CD4-positive, alpha-beta T cell treated with Interleukin-17A for 1 hour (primary cell): Measurements from ENCODE around the gene IL2.

ENCODE experiments used
- DNase-seq: peaks from one replicate; pipeline ENCODE4 v3.0.0-alpha.2; 2020

IL2 gene

DNA sequence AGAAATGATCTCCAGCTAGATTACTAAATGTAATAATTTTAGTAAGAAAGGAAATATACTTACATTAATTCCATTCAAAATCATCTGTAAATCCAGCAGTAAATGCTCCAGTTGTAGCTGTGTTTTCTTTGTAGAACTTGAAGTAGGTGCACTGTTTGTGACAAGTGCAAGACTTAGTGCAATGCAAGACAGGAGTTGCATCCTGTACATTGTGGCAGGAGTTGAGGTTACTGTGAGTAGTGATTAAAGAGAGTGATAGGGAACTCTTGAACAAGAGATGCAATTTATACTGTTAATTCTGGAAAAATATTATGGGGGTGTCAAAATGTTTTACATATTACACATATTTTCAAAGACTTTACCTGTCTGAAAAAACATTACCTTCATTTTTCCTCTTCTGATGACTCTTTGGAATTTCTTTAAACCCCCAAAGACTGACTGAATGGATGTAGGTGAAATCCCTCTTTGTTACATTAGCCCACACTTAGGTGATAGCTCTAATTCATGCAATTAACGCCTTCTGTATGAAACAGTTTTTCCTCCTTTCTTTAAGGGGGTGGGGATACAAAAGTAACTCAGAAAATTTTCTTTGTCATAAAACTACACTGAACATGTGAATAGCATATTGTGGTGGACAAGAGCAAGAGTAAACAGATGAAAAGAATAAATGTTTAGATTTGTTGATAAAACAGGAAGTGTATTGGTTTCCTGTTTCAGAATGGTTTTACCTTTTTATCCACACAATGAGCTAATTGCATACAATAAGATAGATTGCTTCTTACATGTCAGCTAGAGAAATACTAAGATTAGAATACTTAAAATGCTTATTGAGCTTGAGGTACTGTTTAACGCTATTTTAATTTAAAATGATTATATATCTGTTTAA, at the start of gene IL2:
IL2 (minus strand) TSS at position 495 of the 886 bp plus-strand sequence; CDS start at position 210, 285 bp downstream.
- DNase-seq: peak; percentile 39

DNA sequence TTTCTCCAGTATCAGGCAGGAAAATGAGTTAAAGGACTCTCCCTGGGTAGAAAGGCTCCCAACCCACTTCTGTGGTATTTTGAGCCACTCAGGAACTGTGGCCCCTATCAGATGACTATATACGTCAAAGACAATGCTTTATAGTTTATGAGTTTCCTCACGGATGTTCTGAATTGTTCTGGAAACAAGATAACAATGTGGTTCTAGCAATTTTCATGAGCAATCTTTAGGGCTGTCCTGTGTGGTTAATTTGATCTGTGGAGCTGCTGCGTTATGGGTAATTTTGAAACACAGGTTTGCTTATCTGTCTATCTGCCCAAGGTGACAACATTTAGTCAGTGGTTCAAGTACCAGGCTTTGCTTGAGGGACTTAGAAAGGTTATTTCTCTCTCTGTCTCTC, 46.7 kb upstream of the IL2 start:
- peak; percentile 23 for DNase-seq

DNA sequence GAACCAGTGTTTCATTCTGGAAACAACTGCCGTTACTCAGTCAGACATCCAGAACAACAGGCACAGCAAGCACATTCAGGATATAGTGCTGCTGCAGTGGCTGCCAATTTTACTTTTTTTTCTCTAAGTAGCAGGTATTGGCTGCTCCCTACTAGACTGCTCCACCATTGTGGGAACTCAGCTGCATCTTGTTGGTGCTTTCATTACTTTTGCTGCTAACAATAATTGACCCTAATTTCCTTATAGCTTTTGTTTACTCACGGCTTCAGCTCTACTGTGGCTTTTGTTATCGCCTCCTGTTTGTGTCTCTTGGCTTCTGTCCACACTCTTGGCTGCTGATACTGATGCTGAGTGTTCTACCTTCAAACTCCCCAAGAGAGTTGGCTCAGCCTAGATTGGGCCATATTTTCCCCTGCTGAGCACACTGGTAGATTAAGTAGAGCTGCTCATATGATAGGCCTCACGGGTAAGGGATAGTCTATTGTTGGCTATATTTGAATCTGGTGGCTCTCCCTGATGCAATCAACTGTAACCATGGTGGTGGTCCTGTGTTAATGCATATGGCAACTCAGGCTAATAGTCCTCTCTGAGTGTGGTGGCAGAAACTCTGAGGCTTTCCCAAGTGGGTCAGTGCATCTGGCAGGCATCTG, 44.5 kb upstream of the IL2 start:
- no peak for DNase-seq

DNA sequence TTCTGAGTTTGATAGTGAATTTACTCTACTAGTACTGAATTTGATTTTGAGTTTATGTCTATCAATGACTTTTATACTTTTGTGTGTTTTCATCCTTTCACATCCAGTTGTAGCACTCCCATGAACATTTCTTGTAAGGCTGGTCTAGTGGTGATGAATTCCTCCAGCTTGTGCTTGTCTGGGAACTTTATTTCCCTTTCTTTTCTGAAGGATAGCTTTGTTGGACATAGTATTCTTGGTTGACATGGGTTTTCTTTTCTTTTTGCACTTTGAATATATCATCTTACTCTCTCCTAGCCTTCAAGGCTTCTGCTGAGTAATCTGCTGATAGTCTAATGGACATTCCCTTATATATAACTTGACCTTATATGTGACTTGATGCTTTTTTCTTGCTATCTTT, 32.5 kb upstream of the IL2 start:
- no peak for DNase-seq

DNA sequence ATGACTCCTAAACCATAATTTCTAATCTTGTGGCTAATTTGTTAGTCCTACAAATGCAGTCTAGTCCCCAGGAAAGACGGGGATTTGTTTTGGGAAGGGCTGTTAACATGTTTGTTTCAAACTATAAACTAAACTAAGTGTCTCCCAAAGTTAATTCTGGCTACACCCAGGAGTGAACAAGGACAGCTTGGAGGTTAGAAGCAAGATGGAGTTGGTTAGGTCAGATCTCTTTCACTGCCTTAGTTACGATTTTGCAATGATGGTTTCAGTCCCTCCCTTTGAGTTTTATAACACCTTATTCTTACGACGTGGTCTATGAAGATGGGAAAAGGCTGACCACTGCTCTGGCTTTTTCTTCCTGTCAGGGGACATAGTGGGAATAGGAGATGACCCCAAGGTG, 27.0 kb upstream of the IL2 start:
- DNase-seq: no peak

DNA sequence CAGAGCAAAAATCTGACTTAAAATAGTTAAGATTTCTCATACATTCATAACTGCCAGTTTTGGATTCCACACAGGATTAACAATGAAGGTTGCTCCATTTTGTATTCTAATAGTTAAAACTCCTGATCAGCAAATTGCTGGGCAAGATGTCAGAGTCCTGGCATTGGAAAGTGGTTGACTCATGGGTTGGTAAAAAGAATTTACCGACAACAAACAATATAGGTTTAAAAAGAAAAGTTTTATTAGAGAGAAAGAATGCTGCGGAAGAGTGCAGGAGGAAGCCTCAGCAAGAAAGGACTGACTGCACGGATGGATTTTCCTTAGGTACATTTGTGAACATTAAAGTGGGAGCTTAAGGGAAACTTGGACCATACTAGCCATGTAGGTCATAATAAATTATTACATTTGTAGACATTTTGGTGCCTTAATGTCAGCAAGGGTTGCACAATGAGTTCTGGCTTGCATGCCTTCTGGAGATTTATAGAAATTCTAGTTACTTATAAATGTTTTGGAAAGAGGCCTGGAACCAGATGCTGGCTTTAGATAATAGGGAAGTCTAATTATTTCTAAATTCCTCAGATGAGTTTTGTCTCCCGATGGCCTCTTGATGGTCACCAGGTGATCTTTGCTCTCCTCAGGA, 25.4 kb upstream of the IL2 start:
- no peak for DNase-seq

DNA sequence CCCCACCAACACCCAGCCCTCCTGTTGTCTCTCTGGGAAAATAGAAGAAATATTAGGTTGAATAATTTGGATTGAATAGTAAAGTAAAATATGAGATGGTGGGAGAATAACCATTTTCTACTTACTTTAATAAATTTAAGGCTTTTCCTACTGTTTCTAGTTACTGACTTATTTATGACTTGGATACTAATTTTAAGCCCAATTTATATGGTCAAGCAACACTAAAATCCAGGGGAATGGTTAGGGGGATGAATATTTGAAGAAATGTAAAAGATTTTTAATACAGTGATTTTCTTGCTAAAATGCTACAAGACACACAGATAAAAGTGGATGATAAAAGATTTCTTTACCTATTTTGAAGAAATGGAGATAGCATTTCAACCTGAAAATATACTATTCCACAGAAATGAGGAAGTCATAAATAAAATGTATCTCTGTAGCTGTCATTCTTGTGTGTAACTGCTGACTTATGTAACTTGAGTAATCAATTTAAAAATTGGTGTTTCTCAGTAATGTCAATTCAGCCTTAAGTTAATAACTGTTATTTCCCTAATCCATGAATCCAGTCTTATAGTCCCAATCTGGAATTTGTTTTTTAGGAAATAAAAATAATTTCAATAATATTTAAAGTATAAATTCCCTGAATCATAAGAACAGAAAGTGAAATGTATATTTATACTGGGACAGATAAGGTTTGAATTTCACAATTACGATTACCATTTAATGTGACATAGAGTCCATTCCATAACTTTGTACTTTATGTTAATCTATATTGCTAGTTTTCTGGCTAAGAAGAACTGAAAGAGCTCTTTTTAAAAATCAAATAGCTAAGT, 24.3 kb upstream of the IL2 start:
- no peak for DNase-seq

DNA sequence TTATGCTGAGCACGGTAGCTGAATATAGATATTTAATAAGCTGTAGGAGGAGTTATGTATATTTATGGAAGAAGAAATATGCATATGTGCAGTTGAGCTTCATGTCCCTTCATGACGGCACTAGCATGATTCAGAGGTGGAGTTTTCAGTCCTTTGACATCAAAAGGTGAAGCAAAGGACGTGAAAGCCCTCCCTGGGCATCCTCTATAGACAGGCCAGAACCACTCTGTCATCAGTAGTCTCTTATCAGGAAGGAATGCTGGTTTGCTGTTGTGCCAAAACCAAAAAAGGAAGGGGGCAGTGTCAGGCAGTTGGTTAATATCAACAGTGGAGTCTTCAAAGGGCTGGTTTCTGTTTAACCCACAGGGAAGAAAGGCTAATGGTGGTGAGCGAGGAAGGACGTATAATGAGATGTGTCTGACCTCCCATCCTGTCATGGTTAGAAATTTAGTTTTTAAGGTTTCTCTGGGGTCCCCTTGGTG, 23.5 kb upstream of the IL2 start:
- no peak for DNase-seq

DNA sequence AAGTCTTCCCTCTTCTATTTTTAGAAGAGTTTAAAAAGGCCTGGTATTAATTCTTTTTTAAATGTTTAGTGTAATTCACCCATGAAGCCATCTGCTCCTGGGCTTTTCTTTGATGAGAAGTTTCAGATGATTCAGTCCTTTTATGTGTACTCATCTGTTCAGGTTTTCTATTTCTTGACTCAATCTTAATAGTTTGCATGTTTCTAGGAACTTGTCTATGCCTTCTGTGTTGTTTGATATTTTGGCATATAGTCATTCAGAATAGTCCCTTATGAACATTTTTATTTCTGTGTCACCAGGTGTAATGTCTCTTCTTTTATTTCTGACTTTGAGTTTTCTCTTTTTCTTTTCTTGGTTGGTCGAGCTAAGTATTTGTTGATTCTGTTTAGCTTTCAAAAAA, 20.2 kb upstream of the IL2 start:
- no peak for DNase-seq

DNA sequence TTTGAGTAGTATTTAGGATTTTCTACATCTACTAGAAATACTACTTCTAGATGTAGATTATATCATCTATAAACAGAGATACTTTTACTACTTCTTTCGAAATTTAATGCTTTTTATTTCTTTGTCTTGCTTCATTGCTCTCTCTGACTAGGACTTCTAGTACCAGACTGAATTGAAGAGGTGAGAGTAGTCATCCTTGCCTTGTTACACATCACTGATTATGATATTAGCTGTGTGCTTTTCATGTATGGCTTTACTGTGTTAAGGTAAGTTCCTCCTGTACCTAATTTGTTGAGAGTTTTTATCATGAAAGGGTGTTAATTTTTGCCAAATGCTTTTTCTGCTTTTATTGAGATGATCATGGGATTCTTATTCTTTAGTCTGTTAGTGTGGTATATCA, 19.6 kb upstream of the IL2 start:
- no peak for DNase-seq

DNA sequence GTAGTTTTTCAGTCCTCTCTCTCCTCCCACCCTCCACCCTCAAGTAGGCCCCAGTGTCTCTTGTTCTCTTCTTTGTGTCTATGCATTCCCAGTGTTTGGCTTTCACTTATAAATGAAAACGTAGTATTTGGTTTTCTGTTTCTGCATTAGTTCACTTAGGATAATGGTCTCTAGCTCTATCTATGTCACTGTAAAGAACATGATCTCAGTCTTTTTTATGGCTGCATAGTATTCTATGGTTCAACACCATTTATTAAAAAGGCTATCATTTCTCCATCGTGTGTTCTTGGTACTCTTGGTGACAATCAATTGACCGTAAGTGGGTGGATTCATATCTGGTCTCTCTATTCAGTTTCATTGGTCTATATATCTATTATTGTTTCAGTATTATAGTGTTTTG, 18.7 kb upstream of the IL2 start:
- no peak for DNase-seq

DNA sequence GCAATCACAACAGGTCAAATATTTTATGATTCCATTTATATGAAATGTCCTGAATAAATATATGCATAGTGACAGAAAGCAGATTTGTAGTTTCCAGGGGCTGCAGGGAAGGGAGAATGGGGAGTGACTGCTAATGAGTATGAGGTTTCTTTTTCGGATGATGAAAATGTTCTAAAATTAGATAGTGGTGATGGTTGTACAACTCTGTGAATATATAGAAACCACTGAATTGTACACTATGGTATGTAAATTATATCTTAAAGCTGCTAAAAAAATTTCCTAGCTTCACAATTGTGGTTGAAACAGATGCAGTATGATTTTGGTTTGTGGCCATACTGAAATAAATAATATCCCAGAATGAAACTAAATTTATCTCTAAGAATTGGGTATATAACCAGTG, 12.9 kb upstream of the IL2 start:
- DNase-seq: no peak

DNA sequence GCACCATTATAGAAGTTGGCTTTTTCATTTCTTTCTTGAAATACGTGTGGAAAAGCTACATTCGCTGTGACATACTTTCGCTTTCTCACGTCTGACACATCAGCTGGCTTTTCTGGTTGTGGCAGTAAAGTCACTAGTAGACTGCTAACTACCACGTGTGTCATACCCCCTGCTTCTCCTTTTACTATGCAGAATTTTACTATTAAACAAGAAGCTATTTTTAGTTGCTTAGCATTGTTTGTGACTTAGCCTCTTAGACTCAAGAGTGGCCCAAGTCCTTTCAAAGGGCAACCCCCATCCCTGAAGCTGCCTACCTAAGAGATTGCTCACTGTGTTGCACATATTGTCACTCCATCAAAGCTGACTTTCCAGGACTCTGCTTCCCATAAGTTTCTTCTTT, 2.1 kb upstream of the IL2 start:
- peak; percentile 65 for DNase-seq

DNA sequence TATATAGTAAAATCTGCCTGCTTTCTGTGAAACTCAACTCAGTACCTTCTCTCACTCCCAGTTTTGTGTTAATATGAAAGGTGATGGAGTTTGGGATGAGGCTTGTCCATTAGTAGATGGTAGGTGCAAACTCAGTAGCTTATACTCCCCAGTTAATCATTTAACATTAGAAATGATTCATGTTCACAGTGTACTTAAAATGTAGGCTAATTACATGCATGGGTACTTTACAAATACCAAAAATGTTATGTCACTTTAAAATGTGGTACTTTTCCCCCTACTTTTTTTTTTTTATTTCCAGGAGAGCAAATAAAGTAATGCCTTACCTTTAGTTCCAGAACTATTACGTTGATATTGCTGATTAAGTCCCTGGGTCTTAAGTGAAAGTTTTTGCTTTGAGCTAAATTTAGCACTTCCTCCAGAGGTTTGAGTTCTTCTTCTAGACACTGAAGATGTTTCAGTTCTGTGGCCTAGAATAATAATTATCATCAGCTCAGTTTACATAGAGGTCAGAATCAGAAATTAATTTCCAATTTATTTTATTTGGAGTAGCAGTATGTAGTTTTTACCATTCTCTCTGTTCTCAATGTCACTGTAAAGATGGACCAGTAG, 3.0 kb downstream of the IL2 start:
- DNase-seq: no peak

DNA sequence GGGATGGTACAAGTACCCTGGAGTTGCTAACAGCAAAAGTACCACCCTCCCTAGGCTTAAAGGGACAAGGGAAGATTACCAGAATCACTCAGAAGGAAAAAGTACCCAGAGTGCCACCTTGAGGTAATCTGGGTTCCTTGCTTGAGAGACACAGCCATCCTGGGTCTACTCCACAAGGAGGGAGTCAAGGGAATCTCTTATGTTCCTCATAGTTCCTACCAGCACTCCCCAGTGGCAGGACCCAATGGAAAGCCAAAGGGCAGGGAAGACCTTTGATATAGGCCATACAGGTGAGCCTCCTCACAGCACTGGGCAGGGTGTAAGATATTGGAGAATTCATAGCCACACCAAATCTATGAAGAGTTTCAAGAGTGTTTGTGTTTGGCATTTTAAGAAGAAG, 5.7 kb downstream of the IL2 start:
- peak; percentile 42 for DNase-seq

DNA sequence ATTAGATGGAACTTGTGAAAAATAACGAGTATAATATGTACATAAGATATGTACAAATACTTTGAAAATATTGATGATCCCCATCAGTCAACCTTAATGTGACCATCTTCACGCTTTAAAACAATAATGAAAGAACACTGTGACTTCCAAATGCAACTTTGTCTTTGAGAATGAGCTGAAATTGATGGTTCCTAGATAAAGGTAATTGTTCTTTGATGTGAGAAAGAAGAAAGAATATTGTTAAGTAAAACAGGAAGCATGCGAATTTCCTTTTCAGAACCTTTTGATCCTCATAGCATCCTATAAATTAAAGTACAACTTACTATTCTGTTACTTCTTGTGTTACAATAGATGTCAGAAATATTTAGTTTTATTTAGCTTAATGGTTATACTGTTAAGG, 22.2 kb downstream of the IL2 start:
- peak; percentile 24 for DNase-seq

DNA sequence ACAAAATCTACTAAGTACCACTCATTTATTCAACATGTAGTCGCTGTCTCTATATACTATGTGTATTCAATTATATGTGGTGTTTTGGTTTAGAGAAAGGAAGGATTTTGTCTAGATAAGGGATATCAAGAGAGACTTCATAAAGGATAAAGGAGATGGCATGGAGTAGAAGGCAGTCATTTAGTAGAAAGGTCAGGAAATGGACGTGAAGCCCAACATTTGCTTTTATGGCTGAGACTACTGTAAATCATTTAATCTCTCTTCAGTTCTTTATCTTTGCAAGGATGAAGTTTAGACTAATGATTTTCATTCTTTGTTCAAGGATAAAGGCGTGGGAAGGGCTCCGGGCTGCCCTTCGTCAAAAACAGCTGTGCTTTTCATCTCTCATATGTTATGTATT, 25.2 kb downstream of the IL2 start:
- no peak for DNase-seq

DNA sequence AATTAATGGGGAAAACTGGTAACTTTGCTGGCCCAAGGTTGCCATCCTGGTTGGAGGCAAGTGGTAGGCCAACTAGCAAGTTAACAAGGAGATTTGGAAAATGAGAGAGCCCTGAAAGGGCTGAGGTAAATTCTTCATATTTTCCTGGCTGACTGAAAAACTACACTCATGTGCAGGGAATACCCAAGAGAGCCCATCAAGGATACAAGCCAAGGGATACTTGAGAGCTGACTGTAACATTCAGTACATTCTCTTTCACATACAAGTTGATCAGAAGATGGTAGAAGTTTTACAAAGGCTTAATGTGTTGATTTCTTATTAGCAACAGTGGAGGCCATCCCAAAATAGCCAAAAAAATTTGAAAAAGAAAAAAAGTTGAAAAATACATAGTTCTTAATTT, 33.3 kb downstream of the IL2 start:
- no peak for DNase-seq

DNA sequence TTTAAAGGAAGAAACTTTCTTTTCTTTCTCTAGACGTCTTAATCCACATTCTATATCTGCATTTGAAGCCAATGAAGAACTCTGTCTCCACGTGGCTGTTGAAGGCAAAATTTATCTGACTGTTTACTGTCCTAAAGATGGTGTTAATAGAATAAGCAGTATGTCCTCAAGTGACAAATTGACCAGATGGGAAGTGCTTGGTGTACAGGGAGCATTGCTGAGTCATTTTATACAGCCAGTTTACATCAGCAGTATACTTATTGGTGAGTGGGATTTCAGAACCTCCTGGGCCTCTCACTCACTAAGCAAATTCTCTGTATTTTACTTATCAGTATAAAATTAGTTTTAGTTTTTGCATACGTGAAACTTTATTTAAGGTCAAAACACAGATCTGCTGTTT, 44.0 kb downstream of the IL2 start:
- DNase-seq: no peak

DNA sequence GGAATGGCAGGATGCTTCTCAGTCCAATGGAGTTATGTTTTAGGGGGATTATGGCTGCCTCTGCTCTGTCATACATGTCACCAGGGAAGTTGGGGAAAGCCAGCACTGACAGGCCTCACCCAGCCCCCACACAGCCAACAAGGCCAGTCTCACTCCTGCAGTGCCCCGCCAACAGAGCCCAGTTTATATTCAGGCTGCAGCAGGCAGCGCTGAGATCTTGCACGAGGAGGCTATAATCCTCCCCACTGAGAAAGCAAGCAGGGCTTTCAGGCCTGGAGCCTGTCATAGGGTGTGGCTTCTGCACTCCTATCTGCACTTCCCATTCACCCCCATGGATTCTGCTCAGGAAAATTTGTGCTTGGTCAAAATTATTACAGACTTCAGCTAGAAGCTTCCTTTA, 52.7 kb downstream of the IL2 start:
- no peak for DNase-seq
